Panc1 (cell line): Measurements from ENCODE around the gene CSTPP1. TPM values are rescaled to one million over a fixed set of nuclear protein-coding genes. Genes with fewer than 3 reads are reported as not detected.

Experiments
- ATAC-seq: fragments of 200-7000 bp; cut with Tn5 transposase; 2 replicates; pipeline ENCODE4 v1.9.1; 2020; ENCODE audit warnings: mild to moderate bottlenecking, moderate library complexity
- BruUV-seq: library from RNA; stranded (reverse); fragments of 400-500 nt; replicated peaks from 2 replicates; lab custom pipeline; 2021; lab: Mats Ljungman, UMichigan
- CTCF ChIA-PET: fragments of 300-600 bp; sonication (Branson Sonifier 250); formaldehyde crosslinking; loops from one replicate; lab custom pipeline; 2022; ENCODE audit warnings: antibody characterized with exemption; lab: Charles Lee
- POLR2A ChIA-PET: fragments of 300-600 bp; sonication (Branson Sonifier 250); formaldehyde crosslinking; loops from one replicate; lab custom pipeline; 2022; ENCODE audit warnings: antibody characterized with exemption; lab: Charles Lee
- DNase-seq: peaks from one replicate; pipeline ENCODE4 v3.0.0-alpha.2; 2010; ENCODE audit warnings: low read depth, low spot score
- H3K27ac ChIP-seq: 2 replicates; pipeline ENCODE4 v1.5.1; 2011; ENCODE audit warnings: mild to moderate bottlenecking, low read length, inconsistent platforms
- H3K27me3 ChIP-seq: fragments of 200-500 bp; sonication (Bioruptor generic); 2 replicates; pipeline ENCODE4 v1.6.0; 2014; ENCODE audit warnings: low read length, inconsistent platforms; ENCODE audit not compliant: control insufficient read depth, insufficient read depth
- H3K36me3 ChIP-seq: fragments of 200-500 bp; sonication (Bioruptor generic); 2 replicates; pipeline ENCODE4 v1.5.1; 2014; ENCODE audit warnings: inconsistent platforms, mild to moderate bottlenecking, low read length, moderate library complexity; ENCODE audit not compliant: control insufficient read depth, insufficient read depth
- H3K4me1 ChIP-seq: 2 replicates; pipeline ENCODE4 v1.5.1; 2011; ENCODE audit warnings: inconsistent platforms, mild to moderate bottlenecking, low read length, moderate library complexity; ENCODE audit not compliant: control insufficient read depth, insufficient read depth
- H3K4me3 ChIP-seq, 2 experiments: 2 replicates each; pipeline ENCODE4 v1.5.1; 2011 to 2012; ENCODE audit warnings: low read depth in 2 of 2, low read length in 2 of 2, mild to moderate bottlenecking in 2 of 2, inconsistent platforms in 1 of 2, moderate library complexity in 1 of 2
- H3K9me3 ChIP-seq: fragments of 200-500 bp; sonication (Bioruptor generic); 2 replicates; pipeline ENCODE4 v1.5.1; 2014; ENCODE audit warnings: low read depth, mild to moderate bottlenecking, inconsistent platforms, low read length, moderate library complexity; ENCODE audit not compliant: control insufficient read depth, insufficient read depth
- POLR2AphosphoS5 ChIP-seq: IDR thresholded peaks from 2 replicates; pipeline ENCODE4 v1.6.1; 2012; ENCODE audit warnings: mild to moderate bottlenecking, low read depth, low read length, moderate library complexity
- SIN3A ChIP-seq: IDR thresholded peaks from 2 replicates; pipeline ENCODE4 v1.6.1; 2012; ENCODE audit warnings: low read depth, mild to moderate bottlenecking, low read length, moderate library complexity, borderline replicate concordance; ENCODE audit not compliant: insufficient read depth
- TCF7L2 ChIP-seq: IDR thresholded peaks from 2 replicates; pipeline ENCODE4 v1.6.1; 2011; ENCODE audit warnings: mild to moderate bottlenecking, low read depth, low read length, inconsistent platforms
- in situ Hi-C: cut with HindIII; loops from 2 replicates; pipeline ENCODE4 v1.10.0; 2016; ENCODE audit warnings: low sequenced_read_pairs, low pct_unique_long_range_greater_than_20kb
- intact Hi-C: fragments of 100-400 bp; cut with micrococcal nuclease; formaldehyde crosslinking; loops from one replicate; pipeline ENCODE4 v1.10.0; 2022; ENCODE audit not compliant: unreplicated experiment
- total RNA-seq: library from RNA; stranded (reverse); gene quantifications from one replicate; pipeline ENCODE4 v1.2.1, GENCODE V29; 2021; ENCODE audit not compliant: unreplicated experiment
- TF ChIP-seq, protein P1 (sequence below): fragments of 450-650 bp; IDR thresholded peaks from 2 replicates; pipeline ENCODE4 v1.5.1; 2017; ENCODE audit warnings: mild to moderate bottlenecking
- TF ChIP-seq, protein P2 (sequence below), 2 experiments: IDR thresholded peaks; 2 replicates each; pipeline ENCODE4 v1.6.1; 2011 to 2012; ENCODE audit warnings: low read depth in 2 of 2, control low read depth in 1 of 2, low read length in 1 of 2, mild to moderate bottlenecking in 1 of 2, moderate library complexity in 1 of 2; ENCODE audit not compliant: insufficient read depth in 1 of 2

Gene CSTPP1
- total RNA-seq, 1 experiment from 2014 or later = 29.0 TPM

DNA sequence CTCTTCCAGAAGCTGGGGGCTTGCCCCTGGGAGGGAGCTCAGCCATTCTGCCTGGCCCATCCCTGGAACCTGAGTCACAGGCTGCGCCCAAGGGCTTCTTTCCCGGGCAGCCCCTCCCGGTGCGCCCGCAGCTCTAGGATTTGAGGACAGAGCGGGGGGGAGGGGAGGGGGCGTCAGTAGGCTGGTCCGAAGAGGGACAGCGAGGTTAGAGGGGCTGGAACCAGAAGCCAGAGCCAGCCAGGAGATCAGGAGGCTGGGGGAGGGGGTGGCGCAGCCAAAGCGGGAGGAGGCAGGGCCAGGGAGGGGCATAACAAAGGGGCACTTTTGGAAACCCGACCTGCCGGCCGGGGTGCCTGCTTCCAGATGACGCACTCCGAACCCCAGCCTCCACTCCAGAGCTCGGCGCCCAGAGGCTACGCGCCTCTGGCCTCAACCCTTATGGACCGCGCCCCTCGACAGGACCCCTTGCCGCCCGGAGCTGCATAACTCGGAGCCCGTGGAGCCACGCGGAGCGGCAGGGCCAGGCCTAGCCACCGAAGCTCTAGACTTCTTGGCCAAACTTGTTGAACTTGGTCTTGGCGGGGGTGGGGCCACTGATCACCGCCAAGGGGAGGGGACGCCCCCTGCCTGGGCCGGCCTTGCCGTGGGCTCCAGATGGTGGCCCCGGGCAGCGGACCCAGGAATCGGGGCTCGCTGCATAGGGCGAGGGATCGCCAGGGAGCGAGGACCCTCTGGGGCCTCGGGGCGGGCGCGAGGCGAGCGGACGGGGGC, 248.9 kb downstream of the CSTPP1 start:
- Histone ChIP-seq H3K27ac (peak overlapping the region; percentile 55), H3K9me3 (no peaks in the 10 kb centered on the region), H3K4me1 (peaks cover 30% of the 10 kb centered on the region), H3K27me3 (no peaks in the 10 kb centered on the region), H3K36me3 (no peaks in the 10 kb centered on the region), H3K4me3 (peak overlapping the region; percentile 56 to 64)
- CTCF ChIA-PET = interaction anchor here (0.6 to 1.0 kb wide), 2 partner anchors 74 to 347 kb away, joined by 3 read pairs; no protein-coding TSS in a partner anchor
- in situ Hi-C loops = no loop called here
- intact Hi-C loops = no loop called here
- TF ChIP-seq, protein P1, sequence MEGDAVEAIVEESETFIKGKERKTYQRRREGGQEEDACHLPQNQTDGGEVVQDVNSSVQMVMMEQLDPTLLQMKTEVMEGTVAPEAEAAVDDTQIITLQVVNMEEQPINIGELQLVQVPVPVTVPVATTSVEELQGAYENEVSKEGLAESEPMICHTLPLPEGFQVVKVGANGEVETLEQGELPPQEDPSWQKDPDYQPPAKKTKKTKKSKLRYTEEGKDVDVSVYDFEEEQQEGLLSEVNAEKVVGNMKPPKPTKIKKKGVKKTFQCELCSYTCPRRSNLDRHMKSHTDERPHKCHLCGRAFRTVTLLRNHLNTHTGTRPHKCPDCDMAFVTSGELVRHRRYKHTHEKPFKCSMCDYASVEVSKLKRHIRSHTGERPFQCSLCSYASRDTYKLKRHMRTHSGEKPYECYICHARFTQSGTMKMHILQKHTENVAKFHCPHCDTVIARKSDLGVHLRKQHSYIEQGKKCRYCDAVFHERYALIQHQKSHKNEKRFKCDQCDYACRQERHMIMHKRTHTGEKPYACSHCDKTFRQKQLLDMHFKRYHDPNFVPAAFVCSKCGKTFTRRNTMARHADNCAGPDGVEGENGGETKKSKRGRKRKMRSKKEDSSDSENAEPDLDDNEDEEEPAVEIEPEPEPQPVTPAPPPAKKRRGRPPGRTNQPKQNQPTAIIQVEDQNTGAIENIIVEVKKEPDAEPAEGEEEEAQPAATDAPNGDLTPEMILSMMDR = no peak
- no peak for TF ChIP-seq TCF7L2
- TF ChIP-seq SIN3A = no peak
- TF ChIP-seq POLR2AphosphoS5 = no peak
- TF ChIP-seq, protein P2, sequence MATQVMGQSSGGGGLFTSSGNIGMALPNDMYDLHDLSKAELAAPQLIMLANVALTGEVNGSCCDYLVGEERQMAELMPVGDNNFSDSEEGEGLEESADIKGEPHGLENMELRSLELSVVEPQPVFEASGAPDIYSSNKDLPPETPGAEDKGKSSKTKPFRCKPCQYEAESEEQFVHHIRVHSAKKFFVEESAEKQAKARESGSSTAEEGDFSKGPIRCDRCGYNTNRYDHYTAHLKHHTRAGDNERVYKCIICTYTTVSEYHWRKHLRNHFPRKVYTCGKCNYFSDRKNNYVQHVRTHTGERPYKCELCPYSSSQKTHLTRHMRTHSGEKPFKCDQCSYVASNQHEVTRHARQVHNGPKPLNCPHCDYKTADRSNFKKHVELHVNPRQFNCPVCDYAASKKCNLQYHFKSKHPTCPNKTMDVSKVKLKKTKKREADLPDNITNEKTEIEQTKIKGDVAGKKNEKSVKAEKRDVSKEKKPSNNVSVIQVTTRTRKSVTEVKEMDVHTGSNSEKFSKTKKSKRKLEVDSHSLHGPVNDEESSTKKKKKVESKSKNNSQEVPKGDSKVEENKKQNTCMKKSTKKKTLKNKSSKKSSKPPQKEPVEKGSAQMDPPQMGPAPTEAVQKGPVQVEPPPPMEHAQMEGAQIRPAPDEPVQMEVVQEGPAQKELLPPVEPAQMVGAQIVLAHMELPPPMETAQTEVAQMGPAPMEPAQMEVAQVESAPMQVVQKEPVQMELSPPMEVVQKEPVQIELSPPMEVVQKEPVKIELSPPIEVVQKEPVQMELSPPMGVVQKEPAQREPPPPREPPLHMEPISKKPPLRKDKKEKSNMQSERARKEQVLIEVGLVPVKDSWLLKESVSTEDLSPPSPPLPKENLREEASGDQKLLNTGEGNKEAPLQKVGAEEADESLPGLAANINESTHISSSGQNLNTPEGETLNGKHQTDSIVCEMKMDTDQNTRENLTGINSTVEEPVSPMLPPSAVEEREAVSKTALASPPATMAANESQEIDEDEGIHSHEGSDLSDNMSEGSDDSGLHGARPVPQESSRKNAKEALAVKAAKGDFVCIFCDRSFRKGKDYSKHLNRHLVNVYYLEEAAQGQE (IDR thresholded peaks at IDR 0.05; ENCODE audit: insufficient read depth in 1 of 2, low read depth in 2 of 2, low read length in 1 of 2) = no peak
- POLR2A ChIA-PET = interaction anchor here (0.6 to 1.4 kb wide), 3 partner anchors 29 to 72 kb away, joined by 3 to 14 read pairs (median 7); partner anchors contain the start of genes DDB2 and NR1H3
- BruUV-seq = no TSS peak
- no peak for DNase-seq
- ATAC-seq = peak; percentile 29

DNA sequence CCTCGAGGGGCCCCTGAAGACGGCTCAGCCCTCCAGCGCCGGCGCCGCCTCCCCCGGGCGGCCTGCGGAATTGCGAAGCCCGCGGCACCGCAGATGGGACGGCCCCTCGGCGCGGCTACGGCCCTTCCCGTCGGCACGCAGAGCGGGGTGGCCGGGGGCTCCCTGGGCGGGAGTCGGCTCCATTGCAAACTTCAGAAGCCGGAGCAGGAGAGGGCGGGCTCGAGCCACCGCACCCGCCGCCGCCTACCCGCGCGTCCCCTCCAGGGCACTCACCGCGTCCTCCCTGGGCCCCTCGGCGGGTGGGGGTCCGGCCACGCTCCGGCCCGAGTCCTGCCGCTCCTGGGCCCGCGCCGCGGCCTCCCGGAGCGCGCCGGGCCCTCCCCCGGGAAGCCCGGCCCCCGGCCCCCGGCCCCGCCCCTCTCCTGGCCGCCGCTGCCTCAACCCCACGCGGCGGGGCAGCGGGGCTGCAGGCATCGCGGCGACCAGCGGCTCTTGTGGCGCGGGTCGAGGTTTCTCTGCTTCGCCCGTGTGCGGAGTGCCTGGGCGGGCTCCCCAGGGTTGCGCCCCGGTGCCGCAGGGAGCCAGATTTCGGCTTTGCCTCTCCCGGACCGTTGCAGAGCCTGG, 249.6 kb downstream of the CSTPP1 start, which contains the start of gene PACSIN3:
Gene PACSIN3 (minus strand): TSS at position 359 of the 624 bp plus-strand sequence. CDS start 3,707 bp downstream, outside the sequence.
- intact Hi-C loops = no loop called here
- H3K27ac ChIP-seq = peak within 1 kb of the TSS; percentile 62

More for the DNA sequence above, 249.6 kb downstream of the CSTPP1 start, which contains the start of gene PACSIN3:
- Histone ChIP-seq H3K36me3 (no peaks in the 10 kb centered on the region), H3K9me3 (no peaks in the 10 kb centered on the region), H3K4me1 (peaks cover 30% of the 10 kb centered on the region), H3K4me3 (peak within 1 kb of the TSS; percentile 56 to 64), H3K27me3 (no peaks in the 10 kb centered on the region)
- DNase-seq (no peak), ATAC-seq (peak; percentile 81)
- POLR2A ChIA-PET = interaction anchor here (1.0 kb wide), 1 partner anchor 71 kb away, joined by 3 read pairs; the partner anchor contains the start of gene NR1H3
- CTCF ChIA-PET = interaction anchor here (1.2 kb wide), 1 partner anchor 8 kb away, joined by 4 read pairs; no protein-coding TSS in a partner anchor
- BruUV-seq = no TSS peak
- in situ Hi-C loops = no loop called here
- TF ChIP-seq SIN3A (peak; percentile 76; the same call in 1 of the 2 replicates), TCF7L2 (0 out of 2 replicates have a peak, but pooled peaks have one; percentile 33), POLR2AphosphoS5 (no peak; the same call in 1 of the 2 replicates)
- TF ChIP-seq, protein P1 = peak; percentile 21; the same call in 1 of the 2 replicates
- TF ChIP-seq, protein P2 (IDR thresholded peaks at IDR 0.05; ENCODE audit: insufficient read depth in 1 of 2, low read depth in 2 of 2, low read length in 1 of 2) = no peak
